ENCODE results near the gene RTCA. TPM values are rescaled to one million over a fixed set of nuclear protein-coding genes. Genes with fewer than 3 reads are reported as not detected.
"Not testable (repeated sequence)": the region's sequence is repeated elsewhere in the genome, so short reads cannot be mapped to it uniquely, and the experiment has no call there.

The RTCA gene
- total RNA-seq, 1 donor from 2014 or later: 27.5 TPM

DNA sequence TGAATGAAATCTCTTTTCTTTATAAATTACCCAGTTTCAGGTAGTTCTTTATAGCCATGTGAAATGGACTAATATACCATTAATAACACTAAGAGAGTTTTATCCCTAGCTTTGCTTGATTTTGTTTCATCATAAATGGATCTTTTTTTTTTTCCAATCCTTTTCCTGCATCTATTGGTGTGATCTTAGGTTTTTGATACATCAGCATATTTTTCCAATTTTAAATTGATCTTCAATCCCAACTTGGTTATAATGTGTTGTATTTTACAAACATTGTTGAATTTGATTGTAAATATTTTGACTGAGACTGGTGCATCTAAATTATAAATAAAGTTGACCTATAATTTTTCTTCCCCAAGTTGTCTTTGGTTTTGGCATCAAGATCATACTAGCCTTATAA, 4.3 kb upstream of the RTCA start:
- ATAC-seq: no peak

DNA sequence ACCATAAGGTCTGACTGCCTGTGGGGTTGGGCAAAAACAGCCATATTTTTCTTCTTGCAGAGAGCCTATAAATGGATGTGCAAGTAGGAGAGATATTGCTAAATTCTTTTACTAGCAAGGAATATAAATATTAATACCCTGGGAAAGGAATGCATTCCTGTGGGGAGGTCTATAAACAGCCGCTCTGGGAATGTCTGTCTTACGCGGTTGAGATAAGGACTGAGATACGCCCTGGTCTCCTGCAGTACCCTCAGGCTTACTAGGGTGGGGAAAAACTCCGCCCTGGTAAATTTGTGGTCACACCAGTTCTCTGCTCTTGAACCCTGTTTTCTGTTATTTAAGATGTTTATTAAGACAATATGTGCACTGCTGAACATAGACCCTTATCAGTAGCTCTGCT, 1.9 kb upstream of the RTCA start:
- ATAC-seq: not testable (repeated sequence)

DNA sequence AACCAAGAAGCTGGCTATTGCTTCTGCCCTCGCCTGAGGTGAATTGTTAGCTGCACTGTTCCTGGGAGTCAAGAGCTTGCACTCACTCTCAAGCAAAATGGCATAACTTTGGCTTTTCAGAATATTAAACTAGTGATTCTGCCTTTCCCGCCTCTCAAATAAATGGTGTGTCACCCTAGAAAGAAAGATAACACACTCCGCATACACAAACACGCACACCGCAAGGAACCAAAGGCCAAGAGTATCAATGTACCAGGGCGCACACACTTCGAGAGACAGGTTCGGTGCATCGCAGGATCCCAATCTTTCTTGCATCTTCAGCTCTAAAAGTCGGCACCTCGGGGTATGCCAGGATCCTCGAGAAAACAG, 470 bp upstream of the RTCA start:
- ATAC-seq: peak; percentile 44

DNA sequence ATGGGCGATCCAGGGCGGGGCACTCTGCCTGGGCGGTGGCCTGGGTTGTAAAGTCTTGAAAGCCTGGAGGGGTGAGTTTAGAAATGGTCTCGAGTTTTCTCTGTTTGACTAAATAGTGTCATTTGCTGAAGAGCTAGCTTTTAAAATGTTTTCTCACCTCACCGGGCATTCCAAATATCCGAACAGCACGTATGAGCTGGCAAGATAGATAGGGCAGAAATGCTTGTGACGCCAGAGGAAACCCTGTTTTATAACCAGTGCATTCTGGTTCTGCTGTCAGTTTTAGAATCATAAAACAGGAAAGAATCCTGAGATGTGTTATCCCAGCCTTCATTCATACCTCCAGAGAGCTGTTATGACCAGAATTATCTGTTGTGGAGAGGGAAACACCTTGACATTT, 725 bp downstream of the RTCA start:
- ATAC-seq: peak; percentile 59

DNA sequence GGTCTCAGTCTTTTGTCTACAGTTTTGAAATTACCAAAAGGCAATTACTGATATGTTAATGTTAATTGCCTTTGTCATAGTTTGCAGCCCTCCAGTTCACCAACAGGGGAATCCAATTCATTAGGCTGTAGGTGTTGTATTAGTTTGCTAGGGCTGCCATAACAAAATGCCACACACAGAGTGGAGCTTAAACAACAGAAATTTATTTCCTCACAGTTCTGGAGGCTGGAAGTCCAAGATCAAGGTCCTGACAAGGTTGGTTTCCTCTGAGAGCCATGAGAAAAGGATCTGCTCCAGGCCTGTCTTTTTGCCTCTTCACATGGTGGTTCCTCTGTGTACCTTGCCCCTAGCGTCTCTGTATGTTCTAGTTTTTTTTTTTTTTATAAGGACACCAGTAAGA, 1.3 kb downstream of the RTCA start:
- no peak for ATAC-seq

DNA sequence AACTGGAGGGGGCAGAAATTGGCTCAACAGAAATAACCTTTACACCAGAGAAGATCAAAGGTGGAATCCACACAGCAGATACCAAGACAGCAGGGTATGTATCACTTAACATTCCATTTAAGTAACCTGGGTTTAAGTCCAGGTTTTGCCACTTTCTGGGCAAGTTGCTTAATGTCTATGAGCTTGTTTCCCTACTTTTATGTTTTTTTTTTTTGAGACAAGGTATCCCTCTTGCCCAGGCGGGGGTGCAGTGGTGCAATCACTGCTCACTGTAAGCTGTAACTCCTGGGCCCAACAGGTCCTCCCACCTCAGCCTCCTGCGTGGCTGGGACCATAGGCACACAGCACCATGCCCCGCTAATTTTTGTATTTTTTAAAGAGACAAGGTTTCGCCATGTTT, 2.2 kb downstream of the RTCA start:
- no peak for ATAC-seq

DNA sequence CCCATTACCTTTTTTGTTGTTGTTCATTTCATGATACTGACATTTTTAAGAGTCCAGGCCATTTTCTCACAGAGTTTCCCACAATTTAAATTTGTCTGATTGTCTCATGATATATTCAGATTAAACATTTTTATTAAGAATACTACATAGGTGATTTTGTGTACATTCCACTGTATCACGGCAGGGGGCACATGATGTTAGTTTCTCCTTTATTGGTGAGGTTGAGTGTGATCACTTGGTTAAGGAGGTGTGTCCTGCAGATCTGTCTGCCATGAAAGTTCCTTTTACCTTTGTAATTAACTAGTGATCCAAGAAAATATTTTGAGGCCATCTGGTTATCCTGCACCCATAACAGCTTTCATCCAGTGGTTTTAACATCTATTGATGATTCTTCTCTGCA, 11.8 kb downstream of the RTCA start:
- ATAC-seq: no peak

DNA sequence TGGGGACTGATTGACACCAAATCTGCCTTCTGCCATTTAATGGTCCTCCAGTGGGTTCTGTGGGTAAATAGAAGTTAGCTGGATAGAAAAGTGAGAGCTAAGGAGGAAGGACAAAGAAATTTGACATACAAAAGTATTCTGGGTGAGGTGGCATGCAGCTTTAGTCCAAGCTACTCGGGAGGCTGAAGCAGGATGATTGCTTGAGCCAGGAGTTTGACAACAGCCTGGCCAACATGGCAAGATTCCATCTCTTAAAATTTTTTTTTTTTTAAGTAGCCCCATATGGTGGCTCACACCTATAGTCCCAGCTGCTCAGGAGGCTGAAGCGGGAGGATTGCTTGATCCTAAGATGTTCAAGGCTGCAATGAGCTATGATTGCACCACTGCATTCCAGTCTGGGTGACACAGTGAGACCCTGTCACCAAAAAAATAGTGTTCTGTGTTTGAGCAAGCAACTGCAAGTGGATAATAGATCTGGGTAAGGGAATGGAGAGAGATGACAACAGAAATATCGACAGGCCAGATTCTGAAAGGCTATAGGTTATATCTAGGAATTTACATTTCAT, 13.4 kb downstream of the RTCA start:
- ATAC-seq: no peak

DNA sequence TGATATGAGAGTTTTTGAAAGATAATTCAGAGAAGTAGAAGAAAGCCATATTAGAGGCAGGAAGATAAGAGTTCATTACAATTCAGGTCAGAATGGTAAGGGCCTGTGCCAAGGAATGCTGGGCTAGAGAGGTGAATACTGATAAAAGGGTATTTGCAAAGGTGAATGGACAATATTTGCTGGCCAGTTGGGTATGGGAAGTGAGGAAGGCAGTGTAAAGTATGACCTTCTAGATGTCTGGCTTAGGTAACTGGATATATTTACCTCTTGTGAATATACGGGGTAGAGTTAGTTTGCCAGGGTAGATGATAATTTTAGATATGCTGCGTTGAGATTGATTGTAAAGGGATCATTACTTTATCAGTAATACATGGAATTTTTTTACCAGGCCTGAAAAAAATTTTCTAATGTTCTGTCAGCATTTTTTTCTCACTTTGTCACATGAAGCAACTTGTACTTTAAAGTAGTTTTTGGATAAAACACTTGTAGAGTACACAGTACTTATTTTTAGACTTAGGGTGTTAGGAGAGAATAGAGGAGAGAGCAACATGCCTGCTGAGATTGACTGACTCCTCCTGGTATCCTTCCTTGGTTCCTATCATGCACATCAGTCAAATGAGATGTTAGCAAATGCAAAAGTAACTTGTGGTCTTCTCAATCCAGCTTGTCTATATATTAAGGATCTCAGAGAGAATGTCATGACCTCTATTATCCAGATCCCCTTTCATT, 14.1 kb downstream of the RTCA start:
- ATAC-seq: no peak

DNA sequence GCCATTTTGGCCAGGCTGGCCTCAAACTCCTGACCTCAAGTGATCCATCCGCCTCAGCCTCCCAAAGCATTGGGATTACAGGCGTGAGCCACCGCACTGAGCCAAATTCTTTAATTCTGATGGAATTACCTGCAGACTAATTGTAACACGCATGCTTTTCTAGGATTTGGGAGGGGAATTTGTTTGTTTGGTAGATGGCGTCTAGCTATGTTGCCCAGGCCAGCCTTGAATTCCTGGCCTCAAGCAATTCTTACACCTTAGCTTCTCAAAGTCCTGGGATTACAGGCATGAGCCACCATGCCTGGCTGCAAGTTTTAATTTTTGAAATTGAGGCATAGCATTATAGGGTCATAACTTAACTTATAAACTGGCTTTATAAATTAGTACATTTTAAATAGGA, 18.6 kb downstream of the RTCA start:
- ATAC-seq: no peak

DNA sequence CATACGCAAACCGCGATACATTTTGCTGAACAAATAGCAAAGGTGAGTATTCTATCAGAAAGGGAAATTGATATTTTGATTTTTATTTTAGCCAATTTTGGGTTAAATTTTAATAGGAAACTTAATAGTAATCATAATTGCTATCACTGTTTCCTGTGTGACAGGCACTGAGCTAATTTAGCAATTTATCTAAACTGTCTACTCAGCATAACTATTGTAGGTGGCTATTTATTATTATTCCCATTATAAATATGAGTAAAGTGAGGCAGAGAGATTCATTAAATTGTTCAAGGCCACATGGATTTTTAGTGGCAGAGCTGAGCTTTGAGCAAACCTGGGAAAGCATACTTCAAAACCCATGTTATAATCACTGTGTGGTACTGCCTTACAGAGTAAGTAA, 21.1 kb downstream of the RTCA start:
- ATAC-seq: no peak

DNA sequence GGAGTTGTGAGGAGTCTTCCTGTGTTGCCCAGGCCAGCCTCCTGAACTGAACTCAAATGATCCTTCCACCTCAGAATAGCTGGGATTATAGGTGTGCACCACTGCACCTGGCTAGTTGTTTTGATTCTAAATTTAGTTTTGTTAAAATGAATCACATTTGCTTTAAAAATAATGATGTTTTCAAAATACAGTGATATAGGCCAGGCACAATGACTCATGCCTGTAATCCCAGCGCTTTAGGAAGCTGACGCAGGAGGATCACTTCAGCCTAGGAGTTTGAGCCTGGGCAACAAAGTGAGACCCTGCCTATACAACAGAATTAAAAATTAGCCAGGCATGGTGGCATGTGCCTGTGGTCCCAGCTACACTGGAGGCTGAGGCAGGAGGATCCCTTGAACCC, 24.3 kb downstream of the RTCA start:
- ATAC-seq: no peak

DNA sequence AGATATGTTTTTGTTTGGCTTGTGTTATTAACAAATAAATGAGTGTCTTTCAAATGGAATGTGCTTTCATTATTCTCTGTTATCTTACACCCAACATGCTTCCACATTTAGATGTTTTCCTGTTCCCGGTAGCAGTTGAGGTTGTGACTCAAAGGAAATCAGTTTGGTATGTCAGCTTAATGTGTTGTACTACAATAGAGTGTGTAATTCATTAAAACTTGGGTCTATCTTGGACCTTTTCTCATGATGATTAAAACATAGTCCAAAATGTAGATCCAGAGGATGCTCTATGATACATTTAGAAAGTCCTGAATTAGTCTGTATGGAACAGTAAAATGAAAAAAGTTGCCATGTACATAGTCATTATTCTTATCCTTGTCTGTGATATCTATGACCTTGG, 26.7 kb downstream of the RTCA start:
- ATAC-seq: no peak

DNA sequence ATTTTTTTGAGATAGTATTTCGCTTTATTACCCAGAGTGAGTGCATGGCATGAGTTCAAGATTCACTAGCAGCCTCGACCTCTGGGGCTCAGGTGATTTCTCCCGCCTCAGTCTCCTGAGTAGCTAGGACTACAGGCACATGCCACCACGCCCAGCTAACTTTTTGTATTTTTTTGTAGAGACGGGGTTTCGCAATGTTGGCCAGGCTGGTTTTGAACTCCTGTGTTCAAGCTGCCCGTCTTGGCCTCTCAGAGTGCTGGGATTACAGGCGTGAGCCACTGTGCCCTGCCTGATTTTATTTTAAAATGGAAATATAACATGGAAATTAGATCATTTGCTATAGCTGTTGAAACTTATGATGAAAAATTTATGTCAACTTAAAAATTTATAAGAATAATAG, 30.1 kb downstream of the RTCA start:
- no peak for ATAC-seq

DNA sequence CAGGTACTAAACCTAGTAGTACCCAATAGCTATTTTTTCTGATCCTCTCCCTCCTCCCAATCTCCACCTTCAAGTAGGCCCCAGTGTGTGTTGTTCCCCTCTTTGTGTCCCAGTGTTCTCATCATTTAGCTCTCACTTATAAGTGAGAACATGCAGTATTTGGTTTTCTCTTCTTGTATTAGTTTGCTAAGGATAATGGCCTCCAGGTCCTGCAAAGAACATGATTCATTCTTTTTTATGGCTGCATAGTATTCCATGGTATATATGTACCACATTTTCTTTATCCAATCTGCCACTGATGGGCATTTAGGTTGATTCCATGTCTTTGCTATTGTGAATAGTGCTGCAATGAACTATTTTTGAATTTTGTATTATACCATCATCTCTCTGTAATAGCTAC, 31.0 kb downstream of the RTCA start:
- ATAC-seq: not testable (repeated sequence)

DNA sequence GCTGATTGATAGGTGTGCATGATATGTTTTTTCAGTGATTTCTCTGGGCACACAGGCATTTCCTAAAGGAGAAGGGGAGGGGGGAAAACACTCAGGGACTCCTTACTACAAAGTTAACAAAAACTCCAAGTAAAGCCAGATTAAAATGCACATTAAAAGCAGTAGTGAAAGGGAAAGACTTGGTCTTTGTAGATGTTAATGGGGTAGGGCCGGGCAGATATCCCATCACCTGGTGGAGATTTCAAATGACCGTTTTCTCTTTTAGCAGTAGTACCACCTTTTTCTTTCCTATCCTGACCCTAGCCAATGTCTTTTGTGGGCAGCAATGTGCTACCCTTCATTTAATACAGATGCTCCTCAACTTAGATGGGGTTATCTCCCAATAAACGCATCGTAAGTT, 32.5 kb downstream of the RTCA start:
- no peak for ATAC-seq

DNA sequence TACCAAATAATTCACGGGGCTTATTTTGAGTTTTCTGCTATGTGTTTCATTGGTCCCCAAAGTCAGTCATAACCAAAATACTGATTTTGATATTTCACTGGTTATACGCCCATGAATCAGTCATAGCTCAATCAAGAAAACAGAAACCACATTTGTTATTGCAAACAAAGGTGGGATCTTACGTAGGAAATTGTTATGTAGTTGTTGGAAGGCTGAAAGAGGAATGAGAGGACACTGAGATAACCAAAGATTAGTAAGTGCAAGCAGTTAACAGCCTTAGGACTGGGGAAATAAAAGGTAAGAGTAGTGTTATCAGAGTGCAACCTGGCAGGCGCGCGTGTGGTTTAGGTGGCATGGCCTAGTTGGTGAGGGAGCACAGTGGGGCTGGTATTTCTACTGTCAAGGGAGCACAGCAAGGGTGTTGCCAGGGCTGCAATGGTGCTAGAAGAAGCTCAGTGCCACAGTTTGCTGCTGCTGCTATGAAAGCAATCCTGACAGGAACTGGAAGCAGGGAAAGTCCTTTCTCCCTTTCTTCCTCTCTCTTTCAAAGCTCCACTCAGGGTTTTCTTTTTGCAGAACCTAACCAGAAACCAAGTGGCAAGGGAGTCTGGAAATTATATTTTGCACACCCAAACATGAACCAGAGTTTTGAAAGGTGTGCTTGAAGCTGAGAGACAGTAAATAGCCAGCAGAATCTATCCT, 33.7 kb downstream of the RTCA start:
- ATAC-seq: no peak

DNA sequence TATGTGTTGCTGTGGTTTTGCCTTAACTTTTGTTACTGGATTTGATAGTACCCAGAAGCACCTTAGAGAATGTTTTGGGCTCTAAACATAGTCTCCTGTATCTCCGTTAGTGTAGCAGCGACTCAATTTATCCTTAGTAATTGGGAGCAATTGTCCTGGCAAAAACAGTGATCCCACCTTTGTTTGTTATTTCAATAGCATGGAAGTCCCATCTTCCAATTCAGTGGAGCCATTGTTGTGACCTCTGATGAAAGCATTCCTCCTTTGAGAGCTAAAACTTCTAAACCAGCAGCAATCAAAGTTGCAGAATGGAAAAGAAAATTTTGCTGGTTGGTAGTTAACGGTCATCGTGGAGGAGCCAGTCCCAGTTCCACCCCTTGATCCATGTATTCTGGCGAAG, 34.7 kb downstream of the RTCA start:
- no peak for ATAC-seq

DNA sequence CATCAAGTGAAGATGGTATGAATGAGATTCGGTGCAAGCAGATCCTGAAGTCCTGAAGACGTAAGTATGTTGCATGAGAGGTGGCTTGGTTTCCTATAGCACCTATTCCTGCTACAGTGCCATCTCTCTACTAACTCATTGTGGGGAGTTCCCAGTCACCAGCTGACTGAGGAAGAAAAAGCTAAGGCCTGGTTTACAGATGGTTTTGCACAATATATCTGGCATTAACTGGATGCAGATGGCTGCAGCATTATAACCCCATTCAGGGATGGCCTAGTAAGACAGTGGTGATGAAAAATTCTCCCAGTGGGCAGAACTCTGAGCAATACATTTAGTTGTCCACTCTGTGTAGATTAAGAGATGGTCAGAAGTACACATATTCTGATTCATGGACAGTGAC, 36.7 kb downstream of the RTCA start:
- ATAC-seq: no peak

DNA sequence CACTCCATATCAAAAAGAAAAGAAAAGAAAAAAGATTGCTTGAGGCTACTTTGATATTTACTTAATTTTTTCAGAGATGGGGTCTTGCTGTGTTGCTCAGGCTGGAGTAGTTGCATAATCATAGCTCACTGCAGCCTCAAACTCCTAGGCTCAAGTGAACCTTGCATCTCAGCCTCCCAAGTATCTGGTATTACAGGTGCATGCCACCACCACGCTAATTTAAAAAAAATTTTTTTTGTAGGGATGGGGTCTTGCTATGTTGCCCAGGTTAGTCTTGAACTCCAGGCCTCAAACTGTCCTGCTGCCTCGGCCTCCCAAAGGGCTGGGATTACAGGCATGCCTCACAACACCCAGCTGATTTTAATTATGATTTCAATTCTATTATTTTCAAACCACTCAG, 38.2 kb downstream of the RTCA start:
- no peak for ATAC-seq

DNA sequence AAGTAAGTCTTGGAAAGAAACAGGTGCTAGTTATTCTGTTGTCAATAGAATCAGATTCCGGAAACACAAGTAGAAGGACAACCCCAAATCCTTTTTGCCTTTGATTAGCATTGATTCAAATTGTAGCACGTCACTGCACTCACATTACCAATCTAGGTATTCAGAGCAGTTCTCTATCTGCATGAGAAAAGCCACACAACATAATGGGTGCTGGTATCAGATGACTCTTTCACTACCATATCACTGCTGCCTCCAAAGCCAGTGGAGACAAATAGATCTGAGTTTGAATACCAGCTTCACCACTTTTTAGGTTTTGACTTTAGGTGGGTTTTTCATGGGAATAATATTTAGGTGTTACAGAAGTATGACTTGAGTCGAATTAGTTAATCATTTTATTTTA, 38.9 kb downstream of the RTCA start:
- no peak for ATAC-seq

DNA sequence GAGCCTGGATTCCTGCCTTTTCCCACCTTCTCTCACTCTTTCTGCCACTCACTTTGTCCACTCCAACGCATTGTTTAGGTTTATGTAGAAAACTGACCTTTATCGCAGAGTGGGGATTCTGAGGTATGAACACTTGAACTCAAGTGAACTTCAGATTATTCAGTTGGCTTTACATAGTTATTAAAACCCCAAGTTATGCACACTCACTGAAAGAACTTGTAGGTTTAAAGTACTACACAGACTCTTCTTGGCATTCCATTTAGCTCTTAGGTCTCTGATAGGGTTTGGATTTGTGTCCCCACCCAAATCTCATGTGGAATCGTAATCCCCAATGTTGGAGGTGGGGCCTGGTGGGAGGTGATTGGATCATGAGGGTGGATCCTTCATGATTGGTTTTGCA, 39.9 kb downstream of the RTCA start:
- ATAC-seq: no peak

DNA sequence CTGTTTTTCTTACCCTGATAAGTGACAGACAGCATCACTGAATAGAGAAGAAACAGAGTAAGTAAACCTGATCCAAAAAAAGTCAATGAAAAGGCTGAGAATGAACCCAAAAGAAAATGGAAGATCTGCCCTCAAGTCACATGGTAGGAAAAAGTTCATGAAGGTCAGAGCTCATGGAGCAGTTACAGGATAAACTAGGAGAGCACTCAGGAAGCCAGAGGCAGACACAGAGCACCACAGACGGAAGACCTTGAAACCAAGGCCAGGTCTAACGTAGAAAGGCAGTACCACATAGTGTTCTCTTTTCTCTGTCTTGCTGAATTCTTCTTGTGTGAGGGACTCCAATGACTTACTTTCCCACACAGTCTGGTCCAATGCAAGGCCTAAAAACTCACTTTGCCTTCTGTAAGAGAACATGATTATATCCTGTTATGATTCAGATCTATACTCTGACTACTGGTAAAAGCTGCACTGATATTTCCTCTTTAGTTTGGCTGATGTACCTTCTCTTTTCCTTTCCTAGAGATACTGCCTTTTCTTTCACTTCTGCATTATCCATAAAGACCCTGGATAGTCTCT, 40.8 kb downstream of the RTCA start:
- no peak for ATAC-seq

DNA sequence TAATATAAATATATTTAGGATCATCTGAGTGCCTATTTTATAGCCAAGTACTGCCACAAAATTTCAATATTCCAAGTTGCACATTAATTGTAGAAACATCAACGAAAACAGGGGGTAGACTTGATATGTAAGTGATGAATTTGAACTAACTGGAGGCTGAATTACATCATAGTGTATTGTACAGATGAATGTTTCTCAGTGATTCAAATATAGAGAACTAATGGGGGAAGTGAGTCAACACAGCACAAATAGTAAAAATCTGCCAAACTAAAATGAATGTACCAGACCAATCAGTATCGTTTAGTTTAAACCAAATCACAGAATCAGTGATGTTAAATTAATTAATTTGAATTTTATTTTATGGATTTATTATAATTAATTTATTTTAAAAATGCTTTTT, 42.8 kb downstream of the RTCA start:
- ATAC-seq: no peak

Data from esophagus mucosa (tissue), 1 donor.